Measurements from ENCODE around the gene MYO9A.

- TF ChIP-seq ZBTB8A (tag by site-specific recombination; IDR thresholded peaks at IDR 0.05) (no peak), ZNF19 (tag by site-specific recombination; IDR thresholded peaks at IDR 0.05; ENCODE audit: low read depth) (no peak), ZNF707 (tag by site-specific recombination; IDR thresholded peaks at IDR 0.05) (no peak), ZNF404 (tag by site-specific recombination; IDR thresholded peaks at IDR 0.05) (no peak), ZNF658 (tag by site-specific recombination; IDR thresholded peaks at IDR 0.05) (no peak), ZNF2 (tag by site-specific recombination; IDR thresholded peaks at IDR 0.05) (no peak), OVOL3 (tag by site-specific recombination; IDR thresholded peaks at IDR 0.05) (no peak)
- TF ChIP-seq, protein P1, sequence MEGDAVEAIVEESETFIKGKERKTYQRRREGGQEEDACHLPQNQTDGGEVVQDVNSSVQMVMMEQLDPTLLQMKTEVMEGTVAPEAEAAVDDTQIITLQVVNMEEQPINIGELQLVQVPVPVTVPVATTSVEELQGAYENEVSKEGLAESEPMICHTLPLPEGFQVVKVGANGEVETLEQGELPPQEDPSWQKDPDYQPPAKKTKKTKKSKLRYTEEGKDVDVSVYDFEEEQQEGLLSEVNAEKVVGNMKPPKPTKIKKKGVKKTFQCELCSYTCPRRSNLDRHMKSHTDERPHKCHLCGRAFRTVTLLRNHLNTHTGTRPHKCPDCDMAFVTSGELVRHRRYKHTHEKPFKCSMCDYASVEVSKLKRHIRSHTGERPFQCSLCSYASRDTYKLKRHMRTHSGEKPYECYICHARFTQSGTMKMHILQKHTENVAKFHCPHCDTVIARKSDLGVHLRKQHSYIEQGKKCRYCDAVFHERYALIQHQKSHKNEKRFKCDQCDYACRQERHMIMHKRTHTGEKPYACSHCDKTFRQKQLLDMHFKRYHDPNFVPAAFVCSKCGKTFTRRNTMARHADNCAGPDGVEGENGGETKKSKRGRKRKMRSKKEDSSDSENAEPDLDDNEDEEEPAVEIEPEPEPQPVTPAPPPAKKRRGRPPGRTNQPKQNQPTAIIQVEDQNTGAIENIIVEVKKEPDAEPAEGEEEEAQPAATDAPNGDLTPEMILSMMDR (tag by site-specific recombination; IDR thresholded peaks at IDR 0.05) = no peak
- TF ChIP-seq, protein P2, sequence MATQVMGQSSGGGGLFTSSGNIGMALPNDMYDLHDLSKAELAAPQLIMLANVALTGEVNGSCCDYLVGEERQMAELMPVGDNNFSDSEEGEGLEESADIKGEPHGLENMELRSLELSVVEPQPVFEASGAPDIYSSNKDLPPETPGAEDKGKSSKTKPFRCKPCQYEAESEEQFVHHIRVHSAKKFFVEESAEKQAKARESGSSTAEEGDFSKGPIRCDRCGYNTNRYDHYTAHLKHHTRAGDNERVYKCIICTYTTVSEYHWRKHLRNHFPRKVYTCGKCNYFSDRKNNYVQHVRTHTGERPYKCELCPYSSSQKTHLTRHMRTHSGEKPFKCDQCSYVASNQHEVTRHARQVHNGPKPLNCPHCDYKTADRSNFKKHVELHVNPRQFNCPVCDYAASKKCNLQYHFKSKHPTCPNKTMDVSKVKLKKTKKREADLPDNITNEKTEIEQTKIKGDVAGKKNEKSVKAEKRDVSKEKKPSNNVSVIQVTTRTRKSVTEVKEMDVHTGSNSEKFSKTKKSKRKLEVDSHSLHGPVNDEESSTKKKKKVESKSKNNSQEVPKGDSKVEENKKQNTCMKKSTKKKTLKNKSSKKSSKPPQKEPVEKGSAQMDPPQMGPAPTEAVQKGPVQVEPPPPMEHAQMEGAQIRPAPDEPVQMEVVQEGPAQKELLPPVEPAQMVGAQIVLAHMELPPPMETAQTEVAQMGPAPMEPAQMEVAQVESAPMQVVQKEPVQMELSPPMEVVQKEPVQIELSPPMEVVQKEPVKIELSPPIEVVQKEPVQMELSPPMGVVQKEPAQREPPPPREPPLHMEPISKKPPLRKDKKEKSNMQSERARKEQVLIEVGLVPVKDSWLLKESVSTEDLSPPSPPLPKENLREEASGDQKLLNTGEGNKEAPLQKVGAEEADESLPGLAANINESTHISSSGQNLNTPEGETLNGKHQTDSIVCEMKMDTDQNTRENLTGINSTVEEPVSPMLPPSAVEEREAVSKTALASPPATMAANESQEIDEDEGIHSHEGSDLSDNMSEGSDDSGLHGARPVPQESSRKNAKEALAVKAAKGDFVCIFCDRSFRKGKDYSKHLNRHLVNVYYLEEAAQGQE (tag by site-specific recombination; IDR thresholded peaks at IDR 0.05) = no peak
Measured at GRCh38 chr15:71809346-71809745, 308.6 kb downstream of the MYO9A start.
